GM19351 (cell line): ENCODE results near the gene CBARP.
A peak's percentile ranks its signal among the peaks of the same experiment; 100 is the strongest.

ENCODE experiments used
- ATAC-seq: cut with Tn5 transposase; IDR thresholded peaks from one replicate; pipeline ENCODE4 v1.9.1; 2021; ENCODE audit warnings: mild to moderate bottlenecking, moderate library complexity; ENCODE audit not compliant: unreplicated experiment

CBARP gene

DNA sequence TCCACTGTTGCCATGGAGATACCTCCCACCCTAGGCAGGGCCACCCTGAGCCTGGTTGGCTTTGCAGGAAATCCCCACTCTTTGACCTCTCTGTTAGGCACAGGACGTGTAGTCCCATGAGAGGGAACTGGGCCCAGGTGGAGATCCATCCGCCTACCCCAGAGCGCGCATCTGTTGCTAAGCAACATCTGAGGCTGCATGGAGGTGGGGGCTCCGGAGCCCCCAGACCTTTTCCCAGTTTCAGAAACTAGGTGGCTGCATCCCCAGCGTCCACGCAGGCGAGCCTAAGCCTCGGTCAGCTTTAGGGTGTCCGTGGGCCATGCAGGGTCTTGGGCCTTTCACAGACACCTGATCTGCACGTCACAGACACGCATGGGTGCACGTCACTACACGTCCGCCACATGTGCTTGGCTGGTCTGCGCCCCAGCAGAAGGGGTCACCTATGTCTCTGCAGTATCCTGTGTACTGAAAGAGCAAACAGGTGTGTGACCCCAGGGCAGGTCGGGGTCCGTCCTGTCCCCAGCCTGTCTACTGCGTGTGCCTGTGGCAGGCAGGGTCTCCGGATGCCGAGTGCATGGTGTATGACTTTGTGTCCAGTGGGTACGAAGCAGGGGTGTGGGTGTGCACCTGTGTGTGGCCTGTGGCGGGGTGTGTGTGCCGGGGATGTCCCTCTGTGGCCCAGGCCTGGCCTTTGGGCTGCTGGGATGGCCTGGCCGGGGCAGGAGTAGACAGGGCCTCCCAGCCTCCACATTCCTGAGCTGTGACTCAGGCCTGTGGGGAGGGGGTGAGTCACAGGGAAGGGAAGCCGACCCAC, 27.2 kb upstream of the CBARP start:
- no peak for ATAC-seq

DNA sequence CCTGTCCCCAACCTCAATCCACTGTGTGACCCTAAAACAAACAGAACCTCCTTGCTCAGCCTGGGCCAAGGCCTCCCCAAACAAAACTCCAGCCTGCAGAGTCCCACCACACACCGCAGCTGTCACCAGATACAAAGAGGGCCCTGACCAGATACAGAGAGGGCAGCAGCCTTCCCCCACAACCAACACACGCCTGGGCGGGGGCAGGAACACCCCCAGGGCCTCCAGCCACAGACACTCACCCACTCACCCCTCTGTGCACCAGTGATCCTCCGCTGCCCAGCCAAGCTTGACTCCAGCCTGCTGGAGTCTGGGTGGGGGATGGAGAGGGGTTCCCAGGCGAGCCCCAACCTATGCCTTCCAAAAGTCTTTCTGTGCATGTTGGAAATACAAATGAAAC, 25.4 kb upstream of the CBARP start:
- ATAC-seq: no peak

- ATAC-seq: no peak
These were observed 24.9 kb upstream of the CBARP start for GRCh38 chr19:1262623-1263123.

- no peak for ATAC-seq
These were observed 24.2 kb upstream of the CBARP start for GRCh38 chr19:1261798-1262622.

DNA sequence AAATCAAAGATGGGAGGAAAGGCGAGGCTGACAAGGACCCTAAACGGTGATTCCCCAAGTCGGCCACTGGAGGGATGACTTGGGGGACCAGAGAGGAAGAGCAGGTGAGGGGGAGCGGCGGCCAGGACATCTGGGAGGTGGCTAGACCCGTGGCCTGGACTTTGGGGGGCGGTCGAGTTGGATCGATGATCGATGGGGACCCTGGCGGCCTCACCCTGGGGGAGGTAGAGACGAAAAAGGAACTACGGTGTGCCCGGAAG, 23.7 kb upstream of the CBARP start:
- no peak for ATAC-seq

DNA sequence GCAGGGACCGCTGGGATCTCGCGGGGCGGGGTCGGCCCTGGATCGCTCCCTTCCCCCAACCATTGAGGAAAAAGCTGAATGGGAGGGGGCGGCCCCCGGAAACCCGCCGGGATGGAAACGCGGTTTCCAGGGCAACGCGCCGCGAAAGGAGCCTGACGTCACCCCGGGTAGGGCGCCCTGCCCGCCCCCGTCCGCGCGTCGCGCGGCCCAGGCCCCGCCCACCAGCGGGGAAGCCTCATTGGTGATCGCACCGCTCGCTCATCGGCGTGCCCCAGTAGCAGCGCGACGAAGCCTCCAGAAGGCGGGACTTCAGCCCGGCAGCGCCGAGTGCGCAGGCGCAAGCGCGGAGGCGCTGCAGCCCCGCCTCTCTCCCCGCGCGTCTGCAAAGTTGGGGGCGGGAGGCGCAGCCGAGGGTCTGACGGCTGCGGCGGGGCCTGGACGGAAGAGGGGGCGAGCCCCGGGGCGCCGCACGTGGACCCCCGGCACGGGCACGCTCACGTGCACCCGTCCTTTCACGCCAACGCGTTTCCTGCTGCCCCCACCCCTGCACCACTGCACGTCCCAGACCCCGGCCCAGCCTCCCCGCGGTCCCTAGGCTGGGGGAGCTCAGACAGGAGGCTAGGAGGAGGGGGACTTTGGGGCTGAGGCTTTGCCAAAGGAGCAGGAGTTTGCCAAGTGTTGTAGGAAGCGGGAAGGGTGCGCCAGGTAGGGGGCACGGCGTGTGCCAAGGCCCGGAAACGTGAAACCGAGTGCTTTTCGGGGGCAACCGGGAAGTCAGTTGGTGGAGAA, 23.1 kb upstream of the CBARP start:
- ATAC-seq: peak; percentile 59

GRCh38 chr19:1259876-1260748, 22.3 kb upstream of the CBARP start:
- peak; percentile 1 for ATAC-seq

DNA sequence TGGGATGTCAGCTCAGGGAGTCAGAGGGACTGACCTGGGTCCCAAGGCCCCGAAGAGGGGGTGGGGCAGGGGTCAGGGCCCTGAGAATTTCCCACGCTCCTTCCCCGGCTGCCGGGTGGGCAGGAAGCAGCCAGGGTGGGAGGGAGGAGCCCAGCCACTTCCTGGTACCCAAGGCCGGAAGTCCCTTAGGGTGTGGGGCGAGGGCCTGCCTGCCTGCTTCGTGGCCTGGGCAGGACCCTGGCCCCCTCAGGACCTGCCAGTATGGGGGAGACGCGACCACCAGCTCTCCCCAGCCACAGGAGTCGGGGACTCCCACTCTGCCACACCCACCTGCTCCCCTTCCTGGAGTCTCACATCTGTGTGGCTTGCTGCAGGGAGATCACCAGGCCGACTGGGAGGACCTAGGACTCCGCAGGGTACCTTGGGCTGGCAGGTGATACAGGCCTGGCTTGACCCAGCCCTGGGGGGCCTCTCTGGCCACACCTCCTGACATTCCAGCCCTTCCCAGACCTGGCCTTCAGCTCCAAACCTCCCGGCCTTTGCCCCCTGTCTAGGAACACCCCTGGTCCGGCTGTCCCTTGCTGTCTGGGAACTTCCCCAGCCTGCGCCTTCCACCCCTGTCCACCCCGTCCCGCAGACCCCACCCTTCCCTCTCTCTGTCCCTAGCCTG, 21.5 kb upstream of the CBARP start:
- ATAC-seq: no peak

- no peak for ATAC-seq
These were observed 21.0 kb upstream of the CBARP start for GRCh38 chr19:1258707-1259205.

DNA sequence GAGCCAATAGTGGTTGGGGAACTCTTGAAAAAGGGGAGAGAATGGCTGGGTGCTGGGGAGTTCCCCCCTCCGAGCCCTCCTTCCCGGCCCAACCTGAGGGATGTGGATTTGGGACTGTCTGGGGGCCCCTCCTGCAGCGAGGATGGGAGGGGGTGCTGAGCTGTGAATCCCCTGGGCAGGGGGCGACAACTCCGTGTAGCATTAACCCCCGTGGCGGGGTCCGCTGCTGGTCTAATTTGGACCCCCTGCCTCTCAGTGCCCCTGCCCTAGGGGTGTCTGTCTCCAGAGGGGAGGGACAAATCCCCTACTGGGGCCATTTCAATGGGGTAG, 20.3 kb upstream of the CBARP start:
- ATAC-seq: no peak

DNA sequence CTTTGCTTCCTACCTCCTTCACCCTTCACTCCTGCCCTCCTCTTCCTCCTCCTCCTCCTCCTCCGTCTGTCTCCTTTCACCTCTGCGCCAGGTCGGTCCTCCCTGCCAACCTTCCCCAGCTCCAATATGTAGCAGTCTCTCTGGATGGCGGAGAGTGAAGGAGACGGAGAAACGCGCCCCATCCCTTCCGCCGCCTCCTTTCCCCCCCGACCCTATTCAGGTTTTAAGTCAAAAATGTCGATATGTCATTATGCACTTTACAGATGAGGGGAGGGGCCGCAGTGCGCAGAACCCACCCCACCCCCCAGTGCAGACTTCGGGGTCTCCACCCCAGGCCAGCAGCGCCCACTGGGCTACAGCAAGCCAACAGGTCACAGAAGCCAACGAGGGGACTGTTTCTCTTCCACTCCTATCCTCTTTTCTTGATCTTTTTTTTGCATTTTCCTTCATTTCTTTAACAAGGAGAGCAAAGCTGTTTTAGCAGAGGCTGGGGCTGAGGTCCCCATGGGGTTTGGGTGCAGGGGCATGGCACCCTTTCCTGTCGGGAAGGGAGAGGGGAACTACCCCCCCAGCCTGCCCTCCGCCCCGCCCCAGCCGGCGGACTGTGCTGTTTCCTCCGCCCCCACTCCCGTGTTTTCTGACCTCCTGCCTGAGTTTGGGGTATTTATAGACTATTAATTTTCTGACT, 19.8 kb upstream of the CBARP start:
- ATAC-seq: no peak

DNA sequence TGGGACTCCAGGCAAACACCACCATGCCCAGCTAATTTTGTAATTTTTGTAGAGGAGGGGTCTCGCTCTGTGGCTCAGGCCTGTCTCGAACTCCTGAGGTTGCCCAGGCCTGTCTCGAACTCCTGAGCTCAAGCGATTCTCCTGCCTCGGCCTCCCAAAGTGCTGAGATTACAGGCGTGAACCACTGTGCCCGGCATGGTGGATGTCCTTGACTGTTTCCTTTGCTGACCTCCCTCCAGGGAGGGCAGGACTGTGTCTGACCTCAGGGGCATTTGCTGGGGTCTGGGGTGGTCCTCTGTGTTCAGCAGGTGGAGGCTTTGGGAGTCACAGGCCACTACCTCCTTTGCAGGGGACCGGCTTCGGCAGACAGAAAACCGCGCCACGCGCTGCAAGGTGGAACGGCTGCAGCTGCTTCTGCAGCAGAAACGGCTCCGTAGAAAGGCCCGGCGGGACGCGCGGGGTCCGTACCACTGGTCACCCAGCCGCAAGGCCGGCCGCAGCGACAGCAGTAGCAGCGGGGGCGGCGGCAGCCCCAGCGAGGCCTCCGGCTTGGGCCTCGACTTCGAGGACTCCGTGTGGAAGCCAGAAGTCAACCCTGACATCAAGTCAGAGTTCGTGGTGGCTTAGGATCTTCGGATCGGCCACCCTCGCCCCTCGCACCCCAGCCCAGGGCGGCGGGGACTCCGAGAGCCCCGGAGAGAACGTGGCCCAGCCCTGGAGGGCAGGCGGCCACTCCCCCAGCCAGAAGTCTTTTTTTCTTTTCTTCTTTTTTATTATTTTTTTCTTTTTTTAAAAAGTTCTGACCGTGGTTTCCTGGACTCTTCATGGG, 19.1 kb upstream of the CBARP start:
- no peak for ATAC-seq

- no peak for ATAC-seq
These were observed 17.7 kb upstream of the CBARP start for GRCh38 chr19:1255186-1256161.

DNA sequence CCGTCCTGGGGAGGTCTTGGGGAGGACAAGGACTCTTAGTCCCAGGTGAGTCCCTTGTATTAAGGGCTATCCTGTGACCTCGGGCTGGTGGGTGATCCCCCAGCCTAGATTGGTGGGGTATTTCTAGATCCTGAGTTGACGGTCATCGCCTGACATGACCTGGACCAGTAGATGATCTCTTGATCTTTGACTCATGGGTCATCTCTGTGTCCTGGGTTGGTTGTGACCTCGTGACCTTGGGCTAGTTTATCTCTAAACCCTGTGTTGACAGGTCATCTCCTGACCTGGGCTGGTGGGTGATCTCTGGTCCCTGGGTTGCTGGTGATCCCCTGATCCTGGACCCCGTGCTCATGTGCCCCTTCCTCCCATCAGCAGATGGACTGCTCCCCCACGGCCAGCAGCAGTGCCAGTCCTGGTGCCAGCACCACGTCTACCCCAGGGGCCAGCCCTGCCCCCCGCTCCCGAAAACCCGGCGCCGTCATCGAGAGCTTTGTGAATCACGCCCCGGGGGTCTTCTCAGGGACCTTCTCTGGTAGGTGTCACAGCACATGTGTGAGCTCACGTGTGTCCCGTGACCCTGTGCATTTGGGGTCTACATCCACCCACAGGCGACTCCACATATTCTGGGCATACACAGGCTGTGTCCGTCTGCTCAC, 16.9 kb upstream of the CBARP start:
- ATAC-seq: no peak

DNA sequence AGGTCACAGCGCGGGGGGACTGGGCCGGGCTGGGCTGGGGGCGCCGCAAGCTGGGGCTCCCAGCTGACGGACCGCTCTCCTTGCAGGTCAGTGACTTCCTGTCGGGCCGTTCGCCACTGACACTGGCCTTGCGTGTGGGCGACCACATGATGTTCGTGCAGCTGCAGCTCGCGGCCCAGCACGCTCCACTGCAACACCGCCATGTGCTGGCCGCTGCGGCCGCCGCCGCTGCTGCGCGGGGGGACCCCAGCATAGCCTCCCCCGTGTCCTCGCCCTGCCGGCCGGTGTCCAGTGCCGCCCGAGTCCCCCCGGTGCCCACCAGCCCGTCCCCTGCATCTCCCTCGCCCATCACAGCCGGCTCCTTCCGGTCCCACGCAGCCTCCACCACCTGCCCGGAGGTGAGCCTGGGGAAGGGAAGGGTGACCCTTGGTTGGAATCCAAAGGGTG, 16.3 kb upstream of the CBARP start:
- no peak for ATAC-seq

- ATAC-seq: no peak
These were observed 15.8 kb upstream of the CBARP start for GRCh38 chr19:1253514-1254080.
